ENCODE data around the gene ZBTB43. TPM values are rescaled to one million over a fixed set of nuclear protein-coding genes. Genes with fewer than 3 reads are reported as not detected.

Gene ZBTB43
- total RNA-seq, 1 experiment from 2014 or later: 15.4 TPM

DNA sequence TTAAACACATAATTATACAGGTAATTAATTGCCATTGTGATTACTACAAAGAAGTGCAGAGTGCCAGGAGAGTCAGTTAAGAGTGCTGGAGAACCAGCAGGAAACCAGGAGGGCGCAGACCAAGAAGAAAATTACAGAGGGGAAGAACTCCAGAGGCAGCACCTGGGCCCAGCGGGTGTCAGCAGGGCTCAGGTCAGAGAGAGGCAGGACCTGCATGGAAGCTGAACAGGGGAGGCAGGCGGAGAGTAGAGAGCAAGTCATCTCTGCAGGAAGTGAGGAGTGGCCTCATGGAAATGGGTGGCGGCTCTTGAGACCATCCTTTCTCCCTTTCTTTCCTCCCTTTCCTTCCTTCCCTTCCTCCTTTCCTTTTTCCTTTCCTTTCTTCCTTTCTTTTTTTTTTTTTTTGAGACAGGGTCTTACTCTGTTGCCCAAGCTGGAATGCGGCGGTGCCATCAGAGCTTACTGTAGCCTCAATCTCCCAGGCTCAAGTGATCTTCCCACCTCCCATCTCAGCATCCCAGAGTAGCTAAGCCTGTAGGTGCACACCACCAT lies 51.6 kb downstream of the ZBTB43 start:
- no peaks in the 10 kb centered on the region for H3K9me2 ChIP-seq (ENCODE audit: insufficient read depth)
- H3K4me1 ChIP-seq (ENCODE audit: control insufficient read depth in 1 of 2, insufficient read depth in 2 of 2, low read length in 2 of 2): peaks cover 0 to 6% of the 10 kb centered on the region in 2 experiments; a peak in 1 of 4 replicates
- H3K79me2 ChIP-seq (ENCODE audit: insufficient read depth, low read length): peaks cover 6% of the 10 kb centered on the region
- TF ChIP-seq TCF7L2 (IDR thresholded peaks at IDR 0.05; ENCODE audit: borderline replicate concordance, extremely low read depth, insufficient read depth, insufficient read length) (no peak), SRF (IDR thresholded peaks at IDR 0.05; ENCODE audit: low read depth) (no peak), ZNF274 (IDR thresholded peaks at IDR 0.05; ENCODE audit: low read depth, low read length) (no peak), POLR2A (IDR thresholded peaks at IDR 0.05; ENCODE audit: borderline replicate concordance, extremely low read depth, insufficient read depth, insufficient read length) (no peak)
- TF ChIP-seq, protein P1, sequence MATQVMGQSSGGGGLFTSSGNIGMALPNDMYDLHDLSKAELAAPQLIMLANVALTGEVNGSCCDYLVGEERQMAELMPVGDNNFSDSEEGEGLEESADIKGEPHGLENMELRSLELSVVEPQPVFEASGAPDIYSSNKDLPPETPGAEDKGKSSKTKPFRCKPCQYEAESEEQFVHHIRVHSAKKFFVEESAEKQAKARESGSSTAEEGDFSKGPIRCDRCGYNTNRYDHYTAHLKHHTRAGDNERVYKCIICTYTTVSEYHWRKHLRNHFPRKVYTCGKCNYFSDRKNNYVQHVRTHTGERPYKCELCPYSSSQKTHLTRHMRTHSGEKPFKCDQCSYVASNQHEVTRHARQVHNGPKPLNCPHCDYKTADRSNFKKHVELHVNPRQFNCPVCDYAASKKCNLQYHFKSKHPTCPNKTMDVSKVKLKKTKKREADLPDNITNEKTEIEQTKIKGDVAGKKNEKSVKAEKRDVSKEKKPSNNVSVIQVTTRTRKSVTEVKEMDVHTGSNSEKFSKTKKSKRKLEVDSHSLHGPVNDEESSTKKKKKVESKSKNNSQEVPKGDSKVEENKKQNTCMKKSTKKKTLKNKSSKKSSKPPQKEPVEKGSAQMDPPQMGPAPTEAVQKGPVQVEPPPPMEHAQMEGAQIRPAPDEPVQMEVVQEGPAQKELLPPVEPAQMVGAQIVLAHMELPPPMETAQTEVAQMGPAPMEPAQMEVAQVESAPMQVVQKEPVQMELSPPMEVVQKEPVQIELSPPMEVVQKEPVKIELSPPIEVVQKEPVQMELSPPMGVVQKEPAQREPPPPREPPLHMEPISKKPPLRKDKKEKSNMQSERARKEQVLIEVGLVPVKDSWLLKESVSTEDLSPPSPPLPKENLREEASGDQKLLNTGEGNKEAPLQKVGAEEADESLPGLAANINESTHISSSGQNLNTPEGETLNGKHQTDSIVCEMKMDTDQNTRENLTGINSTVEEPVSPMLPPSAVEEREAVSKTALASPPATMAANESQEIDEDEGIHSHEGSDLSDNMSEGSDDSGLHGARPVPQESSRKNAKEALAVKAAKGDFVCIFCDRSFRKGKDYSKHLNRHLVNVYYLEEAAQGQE (IDR thresholded peaks at IDR 0.05; ENCODE audit: low read depth): no peak
- intact Hi-C loops (cut with micrococcal nuclease): no loop called here
- peaks cover 12% of the 10 kb centered on the region; the same call in 1 of the 2 replicates for H3K27me3 ChIP-seq (ENCODE audit: insufficient read depth, low read length)
- no peaks in the 10 kb centered on the region for H4K20me1 ChIP-seq (ENCODE audit: insufficient read depth)
- BruUV-seq (replicated peaks): no TSS peak
- CTCF ChIA-PET: no interaction called here
- POLR2A ChIA-PET: no interaction called here
- DNase-seq (ENCODE audit: low read depth, low spot score) (no peak), ATAC-seq (no peak)
- no peak overlapping the region for H2AFZ ChIP-seq (ENCODE audit: low read depth, low read length, poor library complexity, severe bottlenecking)
- RAD21 ChIA-PET (ENCODE audit: low non-redundant PET in 1 of 2, low total read pairs in 2 of 2, uncharacterized antibody in 2 of 2, unreplicated experiment in 2 of 2): no interaction called here
- no peak overlapping the region for H3K27ac ChIP-seq (ENCODE audit: low read depth, low read length)
- no peak overlapping the region for H3K4me3 ChIP-seq (replicated peaks in 1 of 2; ENCODE audit: low read depth in 1 of 2, low read length in 2 of 2)
- no peaks in the 10 kb centered on the region for H3K36me3 ChIP-seq (ENCODE audit: control insufficient read depth in 1 of 2, insufficient read depth in 2 of 2, low read length in 2 of 2)
- no peak overlapping the region for H3K9ac ChIP-seq (ENCODE audit: low read length)
- no peaks in the 10 kb centered on the region for H3K9me3 ChIP-seq (ENCODE audit: control insufficient read depth in 1 of 2, insufficient read depth in 1 of 2, low read depth in 1 of 2, low read length in 2 of 2)
- no peak overlapping the region for H3K4me2 ChIP-seq (ENCODE audit: low read length)

Measured in HCT116 (cell line).